Peyer's patch (tissue), 4 donors: Measurements from ENCODE around the gene ADARB1. TPM values are rescaled to one million over a fixed set of nuclear protein-coding genes. Genes with fewer than 3 reads are reported as not detected.

ENCODE experiments used
- DNase-seq, 3 donors: peaks; one replicate each; pipeline ENCODE4 v3.0.0-alpha.2; 2017 to 2019
- H3K27ac ChIP-seq, 4 donors: fragments of 200-600 bp; sonication (generic); one replicate each; pipeline ENCODE4 v1.5.1; 2016 to 2019
- H3K27me3 ChIP-seq, 2 donors: fragments of 200-600 bp; sonication (generic); one replicate each; pipeline ENCODE4 v1.5.1; 2019
- H3K36me3 ChIP-seq, 3 donors: fragments of 200-600 bp; sonication (generic); one replicate each; pipeline ENCODE4 v1.5.1; 2016 to 2019
- H3K4me1 ChIP-seq, 4 donors: fragments of 200-600 bp; sonication (generic); one replicate each; pipeline ENCODE4 v1.5.1; 2016 to 2019
- H3K4me3 ChIP-seq, 4 donors: fragments of 200-600 bp; sonication (generic); 1 replicate in 3 of 4; 2 replicates in 1 of 4; pipeline ENCODE4 v1.5.1; 2016 to 2019; ENCODE audit warnings: mild to moderate bottlenecking in 1 of 4
- H3K9me3 ChIP-seq, 4 donors: fragments of 200-600 bp; sonication (generic); one replicate each; pipeline ENCODE4 v1.5.1; 2016 to 2019; ENCODE audit warnings: mild to moderate bottlenecking in 1 of 4
- CTCF ChIP-seq, 6 experiments: fragments of 450-650 bp in 4 of 6; fragments of 200-600 bp in 2 of 6; sonication (generic) in 1 of 6; IDR thresholded peaks; one replicate each; pipeline ENCODE4 v1.5.1; 2017 to 2019; ENCODE audit warnings: antibody characterized with exemption in 6 of 6, mild to moderate bottlenecking in 3 of 6, moderate library complexity in 1 of 6
- POLR2A ChIP-seq, 2 donors: fragments of 450-650 bp; IDR thresholded peaks; one replicate each; pipeline ENCODE4 v1.5.1; 2017; ENCODE audit warnings: antibody characterized with exemption in 2 of 2, mild to moderate bottlenecking in 2 of 2, moderate library complexity in 2 of 2
- total RNA-seq, 4 donors: library from RNA; depleted of rRNA; stranded (reverse); fragments of >200 nt; gene quantifications; one replicate each; pipeline ENCODE4 v1.1.0, GENCODE V29; 2016

ADARB1 gene
- total RNA-seq, 4 donors from 2014 or later: 7.4 to 47.9 (median 10.0) TPM

GRCh38 chr21:45055861-45056260 is 18.5 kb upstream of the ADARB1 start:
- no peaks in the 10 kb centered on the region for H3K36me3 ChIP-seq
- DNase-seq: no peak
- peak overlapping the region in 1 of 4 donors; percentile 31 for H3K27ac ChIP-seq
- TF ChIP-seq CTCF (IDR thresholded peaks at IDR 0.05): no peak
- TF ChIP-seq POLR2A (IDR thresholded peaks at IDR 0.05): no peak
- no peak overlapping the region for H3K4me3 ChIP-seq
- no peaks in the 10 kb centered on the region for H3K4me1 ChIP-seq
- no peaks in the 10 kb centered on the region for H3K27me3 ChIP-seq
- H3K9me3 ChIP-seq: no peaks in the 10 kb centered on the region

GRCh38 chr21:45056296-45056904 is 18.0 kb upstream of the ADARB1 start:
- no peaks in the 10 kb centered on the region for H3K4me1 ChIP-seq
- H3K9me3 ChIP-seq: no peaks in the 10 kb centered on the region
- no peak for DNase-seq
- no peaks in the 10 kb centered on the region for H3K36me3 ChIP-seq
- H3K27me3 ChIP-seq: no peaks in the 10 kb centered on the region
- TF ChIP-seq POLR2A (IDR thresholded peaks at IDR 0.05) (no peak), CTCF (IDR thresholded peaks at IDR 0.05) (no peak)
- H3K27ac ChIP-seq: peak overlapping the region in 1 of 4 donors; percentile 31
- no peak overlapping the region for H3K4me3 ChIP-seq

- H3K4me1 ChIP-seq: no peaks in the 10 kb centered on the region
- no peak for DNase-seq
- H3K36me3 ChIP-seq: no peaks in the 10 kb centered on the region
- no peak overlapping the region for H3K27ac ChIP-seq
- H3K4me3 ChIP-seq: no peak overlapping the region
- H3K27me3 ChIP-seq: no peaks in the 10 kb centered on the region
- H3K9me3 ChIP-seq: no peaks in the 10 kb centered on the region
- TF ChIP-seq POLR2A (IDR thresholded peaks at IDR 0.05) (no peak), CTCF (IDR thresholded peaks at IDR 0.05) (no peak)
These were observed 17.3 kb upstream of the ADARB1 start for GRCh38 chr21:45056917-45057560.

GRCh38 chr21:45057886-45058285 is 16.5 kb upstream of the ADARB1 start:
- no peaks in the 10 kb centered on the region for H3K4me1 ChIP-seq
- no peak overlapping the region for H3K4me3 ChIP-seq
- H3K27ac ChIP-seq: no peak overlapping the region
- no peak for TF ChIP-seq CTCF (IDR thresholded peaks at IDR 0.05)
- no peak for TF ChIP-seq POLR2A (IDR thresholded peaks at IDR 0.05)
- no peaks in the 10 kb centered on the region for H3K9me3 ChIP-seq
- no peaks in the 10 kb centered on the region for H3K36me3 ChIP-seq
- H3K27me3 ChIP-seq: no peaks in the 10 kb centered on the region
- DNase-seq: peak in 1 of 3 donors; percentile 25

DNA sequence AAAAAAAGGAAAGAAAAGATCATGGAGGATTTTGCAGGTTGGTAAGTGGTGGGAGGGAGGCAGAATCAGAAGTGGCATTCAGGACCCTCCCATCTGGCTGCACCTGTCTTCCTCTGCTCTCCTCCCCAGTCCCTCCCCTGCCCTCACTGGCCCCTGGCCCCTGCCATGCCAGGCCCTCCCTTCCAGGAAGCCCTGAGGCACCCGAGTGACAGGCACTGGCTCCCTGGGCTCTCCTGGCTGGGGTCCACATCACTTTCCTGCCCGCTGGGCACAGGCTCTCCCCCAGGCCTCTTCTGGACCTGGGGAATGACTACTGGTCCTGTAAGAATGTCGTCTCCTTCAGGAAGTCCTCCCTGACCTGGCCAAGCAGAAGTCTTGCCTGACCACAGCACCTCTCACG is 15.3 kb upstream of the ADARB1 start:
- no peaks in the 10 kb centered on the region for H3K27me3 ChIP-seq
- H3K4me3 ChIP-seq: no peak overlapping the region
- peak in 1 of 3 donors; percentile 31 for DNase-seq
- no peaks in the 10 kb centered on the region for H3K36me3 ChIP-seq
- H3K27ac ChIP-seq: no peak overlapping the region
- H3K4me1 ChIP-seq: no peaks in the 10 kb centered on the region
- TF ChIP-seq POLR2A (IDR thresholded peaks at IDR 0.05) (no peak), CTCF (IDR thresholded peaks at IDR 0.05) (no peak)
- H3K9me3 ChIP-seq: no peaks in the 10 kb centered on the region
